Heart right ventricle (tissue), 16 donors: ENCODE results near the gene LRP1B. TPM values are rescaled to one million over a fixed set of nuclear protein-coding genes. Genes with fewer than 3 reads are reported as not detected.

Experiments
- ATAC-seq, 8 donors: fragments of 200-7000 bp; cut with Tn5 transposase; one replicate each; pipeline ENCODE4 v1.9.1; 2020; ENCODE audit warnings: mild to moderate bottlenecking in 8 of 8, moderate library complexity in 8 of 8, moderate number of reproducible peaks in 1 of 8
- DNase-seq, 2 donors: peaks; one replicate each; pipeline ENCODE4 v3.0.0-alpha.2; 2020
- H3K27ac ChIP-seq, 10 donors: fragments of 200-600 bp; sonication (generic) in 2 of 10; one replicate each; pipeline versions ENCODE4 v1.5.0 to v1.8.0; 2020 to 2022; ENCODE audit warnings: mild to moderate bottlenecking in 3 of 10
- H3K27me3 ChIP-seq, 7 donors: fragments of 200-600 bp; one replicate each; pipeline ENCODE4 v1.8.0; 2021 to 2022; ENCODE audit warnings: mild to moderate bottlenecking in 2 of 7
- H3K36me3 ChIP-seq, 9 donors: fragments of 200-600 bp; sonication (generic) in 1 of 9; one replicate each; pipeline versions ENCODE4 v1.5.0 to v1.8.0; 2020 to 2022; ENCODE audit warnings: mild to moderate bottlenecking in 2 of 9
- H3K4me1 ChIP-seq, 9 donors: fragments of 200-600 bp; sonication (generic) in 1 of 9; one replicate each; pipeline versions ENCODE4 v1.5.0 to v1.8.0; 2020 to 2022; ENCODE audit warnings: mild to moderate bottlenecking in 4 of 9
- H3K4me3 ChIP-seq, 10 donors: fragments of 200-600 bp; sonication (generic) in 2 of 10; one replicate each; pipeline versions ENCODE4 v1.5.0 to v1.8.0; 2020 to 2022; ENCODE audit warnings: mild to moderate bottlenecking in 7 of 10, moderate library complexity in 2 of 10
- H3K9me3 ChIP-seq, 11 donors: fragments of 200-600 bp in 10 of 11; sonication (generic) in 2 of 11; one replicate each; pipeline versions ENCODE4 v1.5.0 to v1.8.0; 2013 to 2022; ENCODE audit warnings: mild to moderate bottlenecking in 2 of 11, control low read depth in 1 of 11, moderate library complexity in 1 of 11
- CTCF ChIP-seq, 9 donors: fragments of 200-600 bp; sonication (generic) in 2 of 9; IDR thresholded peaks; one replicate each; pipeline versions ENCODE4 v1.5.0 to v1.8.0; 2021 to 2022; ENCODE audit warnings: antibody characterized with exemption in 9 of 9, mild to moderate bottlenecking in 5 of 9, moderate library complexity in 1 of 9
- WGBS, 2 donors: extraction: QIAGEN DNeasy Blood & Tissue Kit; methylation state at CpG; one replicate each; pipeline ENCODE4 v1.1.7; 2013; ENCODE audit warnings: inconsistent platforms in 1 of 2; 5-methylcytosine and 5-hydroxymethylcytosine counted together
- intact Hi-C, 10 donors: fragments of 100-400 bp; cut with DNase I; formaldehyde crosslinking; loops; one replicate each; pipeline versions ENCODE4 v1.11.1 to v1.14.2; 2022
- polyA plus RNA-seq, 2 donors: library from polyadenylated mRNA; stranded (reverse); fragments of 200-250 nt; gene quantifications; one replicate each; pipeline ENCODE4 v1.2.3, GENCODE V29; 2013
- total RNA-seq, 10 donors: library from RNA; stranded (reverse); fragmentation: NEBNext Ultra II Directional in 3 of 10; extraction: Animal tissue kit (Norgen Biotek cat#: 25700) in 3 of 10; gene quantifications; one replicate each; pipeline versions ENCODE4 v1.2.1 to v1.2.4, GENCODE V29; 2021 to 2023
- donor health status: Arrhythmogenic right ventricular cardiomyopathy.
- donor health status: ischemic (EF 13 %, LVEDD 7.1; RV severe dilation, severe dysfunction).
- donor health status: healthy with polysubstance abuse.
- donor health status: DM: no; HTN: yes; CAD: no.
- donor health status: DM: no; HTN: no; CAD: no.
- donor health status: ischemic (EF 25% LVEDD 6.9; RV normal size, moderate dysfunction).
- donor health status: ischemic (EF 25% LVEDD 5.7; RV mildly dilated, moderate dysfunction).
- donor health status: healthy.
- donor health status: DM: yes; HTN: yes; CAD: no.
- donor health status: Ischemic cardiomyopathy.
- donor health status: ischemic (EF 35%, LVEDD 5.7; RV mildly dilated, moderate dysfunction).
- donor health status: nonischemic (EF 11% LVEDD 7.7; RV severe dilation, severe dysfunction).
- donor health status: DM: yes; HTN: yes; CAD: no.
- donor health status: PGD.
- donor health status: ischemic (EF 29% LVEDD 5.4; RV normal size, mild dysfunction).
- donor health status: nonischemic (EF 23%, LVEDD 6.1; RV moderate dilation, normal function).

The LRP1B gene
- total and polyA plus RNA-seq, 12 donors: 0.02 to 0.27 (median 0.14) TPM; not detected in 1

GRCh38 chr2:140949932-140950331 is 1180.9 kb downstream of the LRP1B start:
- H3K27me3 ChIP-seq: no peaks in the 10 kb centered on the region
- no peak for TF ChIP-seq CTCF (IDR thresholded peaks at IDR 0.05)
- intact Hi-C loops: no loop called here
- peaks cover 0 to 17% (median 0%) of the 10 kb centered on the region in 11 donors for H3K9me3 ChIP-seq
- ATAC-seq (no peak), DNase-seq (no peak)
- H3K36me3 ChIP-seq: no peaks in the 10 kb centered on the region
- WGBS, 2 donors: 67 to 100% methylated on average over 1 of the region's 1 CpG
- H3K4me3 ChIP-seq: no peak overlapping the region
- H3K4me1 ChIP-seq: no peaks in the 10 kb centered on the region
- H3K27ac ChIP-seq: no peak overlapping the region

- TF ChIP-seq CTCF (IDR thresholded peaks at IDR 0.05): no peak
Observed at GRCh38 chr2:140947236-140947635, 1183.6 kb downstream of the LRP1B start.

GRCh38 chr2:140943867-140944266 is 1186.9 kb downstream of the LRP1B start:
- no peak overlapping the region for H3K27ac ChIP-seq
- H3K4me1 ChIP-seq: no peaks in the 10 kb centered on the region
- no peak for DNase-seq
- peaks cover 0 to 17% (median 0%) of the 10 kb centered on the region in 11 donors for H3K9me3 ChIP-seq
- H3K27me3 ChIP-seq: no peaks in the 10 kb centered on the region
- ATAC-seq: no peak
- no peaks in the 10 kb centered on the region for H3K36me3 ChIP-seq
- no peak overlapping the region for H3K4me3 ChIP-seq
- TF ChIP-seq CTCF (IDR thresholded peaks at IDR 0.05): no peak
- intact Hi-C loops: no loop called here

More at GRCh38 chr2:140947236-140947635, 1183.6 kb downstream of the LRP1B start:
- no peak overlapping the region for H3K4me3 ChIP-seq
- H3K36me3 ChIP-seq: no peaks in the 10 kb centered on the region
- H3K27me3 ChIP-seq: no peaks in the 10 kb centered on the region
- H3K27ac ChIP-seq: no peak overlapping the region
- peaks cover 0 to 17% (median 0%) of the 10 kb centered on the region in 11 donors for H3K9me3 ChIP-seq
- intact Hi-C loops: no loop called here
- ATAC-seq (no peak), DNase-seq (no peak)
- H3K4me1 ChIP-seq: no peaks in the 10 kb centered on the region
- WGBS, 2 donors: 73 to 74% methylated on average over 4 of the region's 4 CpGs

GRCh38 chr2:140942284-140942683 is 1188.5 kb downstream of the LRP1B start:
- no peak overlapping the region for H3K4me3 ChIP-seq
- DNase-seq: no peak
- H3K27me3 ChIP-seq: no peaks in the 10 kb centered on the region
- no peaks in the 10 kb centered on the region for H3K36me3 ChIP-seq
- intact Hi-C loops: no loop called here
- no peak for ATAC-seq
- peaks cover 0 to 17% (median 0%) of the 10 kb centered on the region in 11 donors for H3K9me3 ChIP-seq
- WGBS, 2 donors: 50 to 51% methylated on average over 2 of the region's 2 CpGs
- H3K4me1 ChIP-seq: no peaks in the 10 kb centered on the region
- H3K27ac ChIP-seq: no peak overlapping the region
- TF ChIP-seq CTCF (IDR thresholded peaks at IDR 0.05): no peak
